HepG2 (cell line): ENCODE results near the gene FAM83G. TPM values are rescaled to one million over a fixed set of nuclear protein-coding genes. Genes with fewer than 3 reads are reported as not detected.

Source experiments
- ATAC-seq: fragments of 200-7000 bp; cut with Tn5 transposase; 3 replicates; pipeline ENCODE4 v1.9.1; 2020; ENCODE audit warnings: mild to moderate bottlenecking, moderate library complexity
- BruUV-seq: library from RNA; stranded (reverse); fragments of 400-500 nt; replicated peaks from 2 replicates; lab custom pipeline; 2021; lab: Mats Ljungman, UMichigan
- CTCF ChIA-PET: fragments of 300-600 bp; formaldehyde crosslinking; extraction: SDS; loops from one replicate; lab custom pipeline; 2021; ENCODE audit warnings: low total read pairs, inconsistent platforms, low intra/inter-chr PET ratio; lab: Yijun Ruan, JAX
- POLR2A ChIA-PET: fragments of 350-600 bp; sonication (Branson Sonifier 250); formaldehyde crosslinking; loops from one replicate; lab custom pipeline; 2020; ENCODE audit warnings: antibody characterized with exemption, inconsistent platforms; lab: Yijun Ruan, JAX
- DNase-seq: peaks from one replicate; pipeline ENCODE4 v3.0.0-alpha.2; 2015; ENCODE audit warnings: low spot score
- FAIRE-seq: peaks from 3 replicates; lab custom pipeline; 2011; peaks lifted over from hg19 to GRCh38; lab: Jason Lieb, UNC
- H2AFZ ChIP-seq: one replicate; pipeline ENCODE4 v1.6.1; 2011; ENCODE audit warnings: low read length, inconsistent platforms
- H3K27ac ChIP-seq: fragments of 300-600 bp; 3 replicates; pipeline ENCODE4 v1.8.0; 2011; ENCODE audit warnings: mixed run types, mild to moderate bottlenecking, mixed read lengths, low read length, inconsistent platforms; ENCODE audit not compliant: insufficient read depth; ENCODE audit errors: extremely low read length
- H3K27me3 ChIP-seq, 2 experiments: fragments of 200-600 bp in 1 of 2; 2 replicates in 1 of 2; 3 replicates in 1 of 2; pipeline versions ENCODE4 v1.6.0 to v1.8.0; 2011; ENCODE audit warnings: low read length in 2 of 2, mild to moderate bottlenecking in 2 of 2, moderate library complexity in 2 of 2, inconsistent platforms in 1 of 2; ENCODE audit not compliant: insufficient read depth in 2 of 2, control insufficient read depth in 1 of 2
- H3K36me3 ChIP-seq, 2 experiments: fragments of 200-600 bp in 1 of 2; replicated peaks in 1 of 2; 2 replicates in 1 of 2; 3 replicates in 1 of 2; pipeline versions ENCODE4 v1.5.1 to v1.8.0; 2011; ENCODE audit warnings: low read length in 2 of 2, inconsistent platforms in 1 of 2; ENCODE audit not compliant: insufficient read depth in 2 of 2, control insufficient read depth in 1 of 2
- H3K4me1 ChIP-seq: 2 replicates; pipeline ENCODE4 v1.5.1; 2012; ENCODE audit warnings: low read length, inconsistent platforms; ENCODE audit not compliant: insufficient read depth
- H3K4me2 ChIP-seq: 2 replicates; pipeline ENCODE4 v1.6.0; 2011; ENCODE audit warnings: low read depth, low read length, inconsistent platforms
- H3K4me3 ChIP-seq, 3 experiments: fragments of 200-600 bp in 1 of 3; sonication (generic), shearing (Covaris generic) in 1 of 3; replicated peaks in 1 of 3; 2 replicates each; pipeline ENCODE4 v1.5.1; 2011 to 2016; ENCODE audit warnings: low read length in 3 of 3, inconsistent platforms in 2 of 3, low read depth in 2 of 3, mild to moderate bottlenecking in 2 of 3, control low read depth in 1 of 3, mixed read lengths in 1 of 3; ENCODE audit not compliant: insufficient read depth in 1 of 3
- H3K79me2 ChIP-seq: one replicate; pipeline ENCODE4 v1.6.1; 2011; ENCODE audit warnings: low read length, inconsistent platforms; ENCODE audit not compliant: insufficient read depth
- H3K9ac ChIP-seq: 2 replicates; pipeline ENCODE4 v1.6.0; 2011; ENCODE audit warnings: mild to moderate bottlenecking, low read depth, low read length, inconsistent platforms; ENCODE audit not compliant: insufficient read depth
- H3K9me3 ChIP-seq: 2 replicates; pipeline ENCODE4 v1.5.1; 2012; ENCODE audit warnings: mild to moderate bottlenecking, low read length
- H4K20me1 ChIP-seq: 2 replicates; pipeline ENCODE4 v1.6.0; 2011; ENCODE audit warnings: inconsistent platforms, mild to moderate bottlenecking, low read length, moderate library complexity; ENCODE audit not compliant: insufficient read depth
- EEA1 ChIP-seq: sonication (generic); formaldehyde crosslinking; IDR thresholded peaks from 2 replicates; pipeline ENCODE4 v1.5.1; 2020; ENCODE audit warnings: mild to moderate bottlenecking, missing genetic modification reagents, borderline replicate concordance
- GMEB1 ChIP-seq: sonication (generic); formaldehyde crosslinking; IDR thresholded peaks from 2 replicates; pipeline ENCODE4 v1.5.1; 2020; ENCODE audit warnings: missing genetic modification reagents, mild to moderate bottlenecking, borderline replicate concordance
- HIVEP1 ChIP-seq: sonication (generic); formaldehyde crosslinking; IDR thresholded peaks from 2 replicates; pipeline ENCODE4 v1.4.0; 2020; ENCODE audit warnings: mild to moderate bottlenecking, missing genetic modification reagents
- KDM1A ChIP-seq: IDR thresholded peaks from 2 replicates; pipeline ENCODE4 v1.6.1; 2016; ENCODE audit warnings: missing compliant biosample characterization
- MEIS2 ChIP-seq: sonication (generic); formaldehyde crosslinking; IDR thresholded peaks from 2 replicates; pipeline ENCODE4 v1.9.0; 2021; ENCODE audit warnings: mild to moderate bottlenecking, missing genetic modification reagents
- MTF2 ChIP-seq: sonication (generic); formaldehyde crosslinking; IDR thresholded peaks from 2 replicates; pipeline ENCODE4 v1.5.0; 2020; ENCODE audit warnings: missing genetic modification reagents, borderline replicate concordance
- MZF1 ChIP-seq: sonication (generic); formaldehyde crosslinking; IDR thresholded peaks from 2 replicates; pipeline ENCODE4 v1.8.1; 2023; ENCODE audit warnings: mild to moderate bottlenecking, missing genetic modification reagents, borderline replicate concordance
- NONO ChIP-seq, 2 experiments: fragments of 450-650 bp in 1 of 2; sonication (generic) in 1 of 2; formaldehyde crosslinking in 1 of 2; IDR thresholded peaks in 1 of 2; conservative IDR thresholded peaks in 1 of 2; 2 replicates each; pipeline versions ENCODE4 v1.6.1 to v1.8.0; 2017 to 2022; ENCODE audit warnings: mild to moderate bottlenecking in 1 of 2, missing genetic modification reagents in 1 of 2, moderate library complexity in 1 of 2
- SNRNP70 ChIP-seq: fragments of 200-400 bp; formaldehyde crosslinking; IDR thresholded peaks from 2 replicates; pipeline ENCODE4 v1.6.1; 2017; ENCODE audit warnings: mild to moderate bottlenecking, low read depth, low read length, moderate library complexity
- SP4 ChIP-seq: sonication (generic); formaldehyde crosslinking; IDR thresholded peaks from 2 replicates; pipeline ENCODE4 v1.8.1; 2023; ENCODE audit warnings: mild to moderate bottlenecking, missing genetic modification reagents
- ZFP41 ChIP-seq: sonication (generic); formaldehyde crosslinking; IDR thresholded peaks from 2 replicates; pipeline ENCODE4 v1.4.0; 2020; ENCODE audit warnings: mild to moderate bottlenecking, missing genetic modification reagents, borderline replicate concordance
- ZNF710 ChIP-seq: sonication (generic); formaldehyde crosslinking; IDR thresholded peaks from 2 replicates; pipeline ENCODE4 v1.5.0; 2020; ENCODE audit warnings: mild to moderate bottlenecking, missing genetic modification reagents, borderline replicate concordance
- ZNF768 ChIP-seq: sonication (generic); formaldehyde crosslinking; IDR thresholded peaks from 2 replicates; pipeline ENCODE4 v1.4.0; 2020; ENCODE audit warnings: missing genetic modification reagents
- WGBS: methylation state at CpG from one replicate; pipeline ENCODE4 v1.1.6; 2017; ENCODE audit warnings: low lambda C conversion rate; 5-methylcytosine and 5-hydroxymethylcytosine counted together
- in situ Hi-C: cut with HindIII; loops from 2 replicates; pipeline ENCODE4 v1.10.0; 2017; ENCODE audit warnings: low pct_unique_long_range_greater_than_20kb; ENCODE audit not compliant: extremely low pct_ligation_motif_present
- intact Hi-C: fragments of 100-400 bp; cut with micrococcal nuclease; formaldehyde crosslinking; loops from one replicate; pipeline ENCODE4 v1.10.0; 2022; ENCODE audit not compliant: unreplicated experiment
- polyA plus RNA-seq, 8 experiments: library from polyadenylated mRNA; depleted of rRNA in 3 of 8; stranded (reverse) in 7 of 8; unstranded in 1 of 8; fragments of >200 nt; fragmentation: Illumina TruSeq in 4 of 8; extraction: Trizol in 4 of 8; gene quantifications; 2 replicates each; pipeline versions ENCODE4 v1.2.1 to v1.2.3, GENCODE V29; 2011 to 2016; ENCODE audit warnings: low read depth in 4 of 8, missing spikeins in 1 of 8, mixed read lengths in 1 of 8; ENCODE audit not compliant: insufficient read depth in 1 of 8
- total RNA-seq, 5 experiments: library from RNA; depleted of rRNA; stranded (reverse); fragments of >200 nt; fragmentation: Illumina TruSeq; extraction: Trizol; gene quantifications; 2 replicates each; pipeline ENCODE4 v1.2.3, GENCODE V29; 2016; ENCODE audit warnings: low read depth in 1 of 5
- TF ChIP-seq, protein P1 (sequence below): IDR thresholded peaks from 2 replicates; pipeline ENCODE4 v1.6.1; 2016

FAM83G gene
- total and polyA plus RNA-seq, 2 of the 13 experiments (the other 11 are each of a cell fraction or from before 2014, with no cell fraction given), result 13.7 to 18.6 TPM

GRCh38 chr17:18947866-18948265 is 56.7 kb downstream of the FAM83G start:
- Histone ChIP-seq H2AFZ (no peak overlapping the region), H3K79me2 (no peaks in the 10 kb centered on the region), H4K20me1 (no peaks in the 10 kb centered on the region), H3K9me3 (no peaks in the 10 kb centered on the region), H3K4me3 (no peak overlapping the region), H3K4me2 (no peak overlapping the region), H3K27me3 (peaks cover 1 to 38% of the 10 kb centered on the region in 2 experiments; a peak in 2 of 5 replicates), H3K27ac (no peak overlapping the region), H3K9ac (no peak overlapping the region), H3K4me1 (peaks cover 27% of the 10 kb centered on the region), H3K36me3 (no peaks in the 10 kb centered on the region)
- DNase-seq (no peak), FAIRE-seq (no peak), ATAC-seq (no peak)
- WGBS, result 31% methylated on average over 6 of the region's 6 CpGs
- ChIA-PET CTCF (no interaction called here), POLR2A (no interaction called here)
- no TSS peak for BruUV-seq
- no peak for TF ChIP-seq MTF2 (CRISPR knock-in tag)
- TF ChIP-seq MEIS2 (CRISPR knock-in tag), result no peak
- TF ChIP-seq MZF1 (CRISPR knock-in tag), result no peak
- in situ Hi-C loops, result no loop called here
- intact Hi-C loops, result no loop called here

DNA sequence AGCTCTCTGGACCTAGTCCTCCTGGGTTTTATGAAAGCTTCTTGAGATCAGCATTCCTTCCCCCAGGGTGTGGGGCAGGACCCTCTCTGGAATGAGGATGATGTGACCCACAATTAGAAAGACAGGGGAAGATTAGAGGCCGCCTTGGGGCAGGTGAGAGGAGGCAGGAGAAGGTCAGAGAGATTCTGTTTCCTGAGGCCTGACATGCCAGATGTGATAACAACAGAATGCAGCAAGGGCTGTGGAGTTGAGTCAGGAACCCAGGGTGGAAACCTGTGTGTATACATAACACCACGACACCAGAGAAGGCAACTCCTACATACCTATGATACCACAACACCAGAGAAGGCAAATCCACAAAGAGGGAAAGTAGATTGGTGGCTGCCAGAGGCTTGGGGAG is 58.0 kb downstream of the FAM83G start:
- ATAC-seq (no peak), DNase-seq (no peak), FAIRE-seq (no peak)
- H3K4me2 ChIP-seq, result no peak overlapping the region
- H3K4me1 ChIP-seq, result peaks cover 14% of the 10 kb centered on the region
- no peak overlapping the region for H3K4me3 ChIP-seq
- POLR2A ChIA-PET, result no interaction called here
- WGBS, result 0% methylated on average over 2 of the region's 2 CpGs
- H4K20me1 ChIP-seq, result no peaks in the 10 kb centered on the region
- CTCF ChIA-PET, result no interaction called here
- in situ Hi-C loops (no loop called here), intact Hi-C loops (no loop called here)
- no peaks in the 10 kb centered on the region for H3K79me2 ChIP-seq
- H2AFZ ChIP-seq, result no peak overlapping the region
- H3K27me3 ChIP-seq, result peaks cover 0 to 42% of the 10 kb centered on the region in 2 experiments; a peak in 2 of 5 replicates
- no peak overlapping the region for H3K9ac ChIP-seq
- no peaks in the 10 kb centered on the region for H3K36me3 ChIP-seq
- no peak overlapping the region for H3K27ac ChIP-seq
- H3K9me3 ChIP-seq, result no peaks in the 10 kb centered on the region
- no TSS peak for BruUV-seq
- TF ChIP-seq ZFP41 (no peak), HIVEP1 (no peak), SP4 (CRISPR knock-in tag) (no peak), NONO (IDR thresholded peaks at IDR 0.05) (no peak), NONO (CRISPR knock-in tag; conservative IDR thresholded peaks at IDR 0.05) (no peak), KDM1A (CRISPR knock-in tag) (no peak), EEA1 (no peak), ZNF710 (CRISPR knock-in tag) (no peak), SNRNP70 (no peak), ZNF768 (CRISPR knock-in tag) (no peak), GMEB1 (CRISPR knock-in tag) (no peak)
- TF ChIP-seq, protein P1, sequence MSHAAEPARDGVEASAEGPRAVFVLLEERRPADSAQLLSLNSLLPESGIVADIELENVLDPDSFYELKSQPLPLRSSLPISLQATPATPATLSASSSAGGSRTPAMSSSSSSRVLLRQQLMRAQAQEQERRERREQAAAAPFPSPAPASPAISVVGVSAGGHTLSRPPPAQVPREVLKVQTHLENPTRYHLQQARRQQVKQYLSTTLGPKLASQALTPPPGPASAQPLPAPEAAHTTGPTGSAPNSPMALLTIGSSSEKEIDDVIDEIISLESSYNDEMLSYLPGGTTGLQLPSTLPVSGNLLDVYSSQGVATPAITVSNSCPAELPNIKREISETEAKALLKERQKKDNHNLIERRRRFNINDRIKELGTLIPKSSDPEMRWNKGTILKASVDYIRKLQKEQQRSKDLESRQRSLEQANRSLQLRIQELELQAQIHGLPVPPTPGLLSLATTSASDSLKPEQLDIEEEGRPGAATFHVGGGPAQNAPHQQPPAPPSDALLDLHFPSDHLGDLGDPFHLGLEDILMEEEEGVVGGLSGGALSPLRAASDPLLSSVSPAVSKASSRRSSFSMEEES (CRISPR knock-in tag), result no peak
